Measurements from ENCODE around the gene TCF12.

TCF12 gene

GRCh38 chr15:57124036-57124435 lies 205.6 kb downstream of the TCF12 start:
- no peak overlapping the region for H3K27ac Mint-ChIP-seq
- H3K36me3 Mint-ChIP-seq (ENCODE audit: low read depth): peaks cover 50% of the 10 kb centered on the region
- H3K4me1 Mint-ChIP-seq (ENCODE audit: low read depth): peaks cover 19% of the 10 kb centered on the region
- no peaks in the 10 kb centered on the region for H3K27me3 Mint-ChIP-seq
- no peaks in the 10 kb centered on the region for H3K9me3 Mint-ChIP-seq
- no peak for DNase-seq
- H3K4me3 Mint-ChIP-seq: no peak overlapping the region

DNA sequence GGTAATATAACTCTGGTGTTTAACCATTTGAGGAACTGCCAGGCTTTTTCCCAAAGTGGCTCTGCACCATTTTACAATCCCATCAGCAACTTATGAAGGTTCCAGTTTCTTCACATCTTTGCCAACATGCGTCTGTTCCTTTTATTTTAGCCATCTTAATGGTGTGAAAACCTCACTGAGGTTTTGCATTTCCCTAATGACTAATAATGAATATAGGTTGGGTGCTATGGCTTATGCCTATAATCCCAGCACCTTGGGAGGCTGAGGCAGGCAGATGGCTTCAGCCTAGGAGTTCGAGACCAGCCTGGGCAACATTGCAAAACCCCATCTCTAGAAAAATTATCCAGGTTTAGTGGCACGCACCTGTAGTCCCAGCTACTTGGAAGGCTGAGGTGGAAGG lies 210.6 kb downstream of the TCF12 start:
- no peak overlapping the region for H3K4me3 Mint-ChIP-seq
- H3K36me3 Mint-ChIP-seq (ENCODE audit: low read depth): peaks cover 52% of the 10 kb centered on the region
- no peak overlapping the region for H3K27ac Mint-ChIP-seq
- no peaks in the 10 kb centered on the region for H3K9me3 Mint-ChIP-seq
- no peaks in the 10 kb centered on the region for H3K27me3 Mint-ChIP-seq
- H3K4me1 Mint-ChIP-seq (ENCODE audit: low read depth): peaks cover 47% of the 10 kb centered on the region
- no peak for DNase-seq

- Mint-ChIP-seq H3K27ac (peak overlapping the region; percentile 59), H3K9me3 (no peaks in the 10 kb centered on the region), H3K36me3 (ENCODE audit: low read depth) (peaks cover 38% of the 10 kb centered on the region), H3K4me3 (no peak overlapping the region), H3K27me3 (no peaks in the 10 kb centered on the region), H3K4me1 (ENCODE audit: low read depth) (peaks cover 62% of the 10 kb centered on the region)
- DNase-seq: no peak
Measured at GRCh38 chr15:57130956-57131355, 212.5 kb downstream of the TCF12 start.

- H3K27ac Mint-ChIP-seq: peak overlapping the region; percentile 71
- DNase-seq: no peak
- peaks cover 28% of the 10 kb centered on the region for H3K36me3 Mint-ChIP-seq (ENCODE audit: low read depth)
- no peak overlapping the region for H3K4me3 Mint-ChIP-seq
- no peaks in the 10 kb centered on the region for H3K27me3 Mint-ChIP-seq
- H3K9me3 Mint-ChIP-seq: no peaks in the 10 kb centered on the region
- H3K4me1 Mint-ChIP-seq (ENCODE audit: low read depth): peaks cover 66% of the 10 kb centered on the region
Measured at GRCh38 chr15:57133127-57133968, 214.9 kb downstream of the TCF12 start.

GRCh38 chr15:57134071-57134605 lies 215.7 kb downstream of the TCF12 start:
- Mint-ChIP-seq H3K27me3 (no peaks in the 10 kb centered on the region), H3K9me3 (no peaks in the 10 kb centered on the region), H3K36me3 (ENCODE audit: low read depth) (peaks cover 20% of the 10 kb centered on the region), H3K4me1 (ENCODE audit: low read depth) (peaks cover 60% of the 10 kb centered on the region), H3K27ac (no peak overlapping the region), H3K4me3 (no peak overlapping the region)
- DNase-seq: no peak

GRCh38 chr15:57134851-57135250 lies 216.4 kb downstream of the TCF12 start:
- Mint-ChIP-seq H3K27ac (no peak overlapping the region), H3K36me3 (ENCODE audit: low read depth) (peaks cover 18% of the 10 kb centered on the region), H3K4me3 (no peak overlapping the region), H3K4me1 (ENCODE audit: low read depth) (peaks cover 56% of the 10 kb centered on the region), H3K27me3 (no peaks in the 10 kb centered on the region), H3K9me3 (no peaks in the 10 kb centered on the region)
- no peak for DNase-seq

DNA sequence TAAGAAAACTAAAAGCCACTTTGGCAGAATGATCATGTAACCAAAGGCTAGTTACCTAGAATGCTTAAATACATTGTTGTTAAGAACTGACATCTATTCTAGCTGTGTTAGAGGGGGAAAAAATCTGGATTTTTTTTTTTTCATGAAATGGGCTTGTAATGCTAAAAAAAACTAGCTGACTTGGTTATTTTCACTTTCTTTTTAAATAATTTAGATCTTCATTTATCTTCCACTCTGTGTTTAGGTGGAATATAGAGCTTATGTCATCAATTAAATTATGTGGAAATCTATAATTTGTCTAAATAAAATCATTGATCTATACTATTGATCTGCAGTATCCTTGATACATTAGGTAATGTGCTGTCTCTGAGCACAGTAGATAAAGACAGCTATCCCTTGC lies 217.4 kb downstream of the TCF12 start:
- Mint-ChIP-seq H3K27me3 (no peaks in the 10 kb centered on the region), H3K36me3 (ENCODE audit: low read depth) (peaks cover 12% of the 10 kb centered on the region), H3K4me3 (no peak overlapping the region), H3K4me1 (ENCODE audit: low read depth) (peaks cover 50% of the 10 kb centered on the region), H3K27ac (no peak overlapping the region), H3K9me3 (no peaks in the 10 kb centered on the region)
- no peak for DNase-seq

- H3K27ac Mint-ChIP-seq: no peak overlapping the region
- no peaks in the 10 kb centered on the region for H3K27me3 Mint-ChIP-seq
- no peaks in the 10 kb centered on the region for H3K9me3 Mint-ChIP-seq
- H3K36me3 Mint-ChIP-seq (ENCODE audit: low read depth): peaks cover 5% of the 10 kb centered on the region
- no peak for DNase-seq
- peaks cover 26% of the 10 kb centered on the region for H3K4me1 Mint-ChIP-seq (ENCODE audit: low read depth)
- H3K4me3 Mint-ChIP-seq: no peak overlapping the region
Measured at GRCh38 chr15:57138349-57138788, 219.9 kb downstream of the TCF12 start.

DNA sequence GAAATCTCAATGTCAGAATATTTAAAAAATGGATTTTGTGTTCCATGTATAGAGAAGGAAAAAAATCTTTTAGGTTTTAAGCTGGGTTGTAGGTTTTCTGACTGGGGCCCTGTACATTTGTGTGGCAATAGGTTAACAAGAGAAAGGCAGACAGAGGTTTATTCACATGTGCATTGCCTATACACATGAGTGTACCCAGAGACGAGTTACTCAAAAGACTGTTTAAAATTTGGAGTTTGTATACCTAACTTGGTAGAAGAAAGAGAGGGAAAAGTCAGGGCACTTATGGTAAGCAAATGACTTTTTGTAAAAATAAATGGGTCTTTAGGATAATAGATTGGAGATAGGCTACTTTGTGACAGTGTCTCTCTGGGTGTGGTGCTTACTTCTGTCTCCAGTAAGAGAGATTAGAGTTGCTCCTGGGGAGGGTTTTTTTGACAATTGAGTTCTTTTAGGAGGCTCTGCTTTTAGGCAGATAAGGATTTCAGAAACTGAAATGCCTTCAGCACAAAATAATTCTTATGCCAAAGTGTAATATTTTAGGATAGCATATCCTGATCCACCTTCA lies 225.2 kb downstream of the TCF12 start:
- H3K36me3 Mint-ChIP-seq (ENCODE audit: low read depth): peaks cover 2% of the 10 kb centered on the region
- H3K27ac Mint-ChIP-seq: no peak overlapping the region
- no peak for DNase-seq
- peaks cover 4% of the 10 kb centered on the region for H3K4me1 Mint-ChIP-seq (ENCODE audit: low read depth)
- no peaks in the 10 kb centered on the region for H3K27me3 Mint-ChIP-seq
- no peak overlapping the region for H3K4me3 Mint-ChIP-seq
- H3K9me3 Mint-ChIP-seq: no peaks in the 10 kb centered on the region

GRCh38 chr15:57144448-57144847 lies 226.0 kb downstream of the TCF12 start:
- Mint-ChIP-seq H3K4me3 (no peak overlapping the region), H3K27ac (no peak overlapping the region), H3K4me1 (ENCODE audit: low read depth) (peaks cover 4% of the 10 kb centered on the region), H3K27me3 (no peaks in the 10 kb centered on the region), H3K36me3 (ENCODE audit: low read depth) (peaks cover 7% of the 10 kb centered on the region), H3K9me3 (no peaks in the 10 kb centered on the region)
- no peak for DNase-seq

DNA sequence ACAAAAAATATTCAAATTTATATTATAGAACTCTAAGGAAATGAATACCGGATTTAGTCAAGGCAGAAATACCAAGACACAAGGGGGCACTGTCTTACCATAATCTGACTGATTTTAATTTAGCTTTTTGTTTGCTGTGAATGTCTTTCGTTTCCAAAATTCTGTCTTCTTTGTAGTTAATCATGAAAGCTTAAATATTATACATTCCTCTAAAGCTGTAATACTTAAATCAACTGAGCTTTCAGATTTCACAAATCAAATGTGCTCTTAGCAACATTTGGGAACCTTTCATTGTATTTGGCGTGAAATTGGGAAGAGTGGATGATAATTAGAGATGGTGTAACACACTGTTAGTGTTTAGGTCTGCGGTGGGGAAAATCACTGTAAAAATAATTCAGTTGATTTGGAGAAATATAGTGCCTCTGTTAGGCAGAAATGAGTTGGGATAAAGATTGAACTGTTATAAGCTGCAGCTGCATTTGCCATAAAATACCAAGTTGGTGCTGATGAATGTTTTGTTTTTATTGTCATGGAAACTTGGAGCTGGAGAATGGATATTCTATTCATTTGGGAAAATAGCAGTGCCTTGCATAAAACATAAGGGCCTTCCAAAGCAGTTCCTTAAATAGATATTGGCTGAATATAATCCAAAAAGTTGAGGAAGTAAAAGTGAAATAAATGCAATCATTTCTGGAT lies 228.2 kb downstream of the TCF12 start:
- peaks cover 27% of the 10 kb centered on the region for H3K36me3 Mint-ChIP-seq (ENCODE audit: low read depth)
- H3K4me3 Mint-ChIP-seq: no peak overlapping the region
- H3K4me1 Mint-ChIP-seq (ENCODE audit: low read depth): peaks cover 4% of the 10 kb centered on the region
- DNase-seq: no peak
- H3K27ac Mint-ChIP-seq: no peak overlapping the region
- no peaks in the 10 kb centered on the region for H3K27me3 Mint-ChIP-seq
- peaks cover 8% of the 10 kb centered on the region for H3K9me3 Mint-ChIP-seq

- H3K36me3 Mint-ChIP-seq (ENCODE audit: low read depth): peaks cover 36% of the 10 kb centered on the region
- no peak for DNase-seq
- peaks cover 11% of the 10 kb centered on the region for H3K4me1 Mint-ChIP-seq (ENCODE audit: low read depth)
- no peak overlapping the region for H3K27ac Mint-ChIP-seq
- H3K4me3 Mint-ChIP-seq: no peak overlapping the region
- peaks cover 14% of the 10 kb centered on the region for H3K9me3 Mint-ChIP-seq
- no peaks in the 10 kb centered on the region for H3K27me3 Mint-ChIP-seq
Measured at GRCh38 chr15:57147621-57148020, 229.2 kb downstream of the TCF12 start.

DNA sequence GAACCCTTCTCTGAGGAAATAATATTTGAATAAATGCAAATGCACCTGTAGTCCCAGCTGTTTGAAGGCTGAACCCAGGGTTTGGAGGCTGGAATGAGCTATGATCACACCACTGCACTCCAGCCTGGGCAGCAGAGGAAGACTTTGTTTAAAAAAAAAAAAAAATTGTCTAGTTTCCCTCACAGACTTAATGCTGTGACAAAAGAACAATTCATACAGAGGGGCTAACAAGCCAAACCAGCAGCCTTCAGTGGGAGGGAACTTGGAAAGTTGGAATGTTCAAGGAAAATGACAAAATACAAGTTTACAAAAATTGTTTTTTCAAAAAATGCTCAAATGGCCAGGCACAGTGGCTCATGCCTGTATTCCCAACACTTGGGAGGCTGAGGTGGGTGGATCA lies 229.8 kb downstream of the TCF12 start:
- peaks cover 43% of the 10 kb centered on the region for H3K36me3 Mint-ChIP-seq (ENCODE audit: low read depth)
- H3K4me3 Mint-ChIP-seq: no peak overlapping the region
- no peaks in the 10 kb centered on the region for H3K27me3 Mint-ChIP-seq
- peaks cover 17% of the 10 kb centered on the region for H3K4me1 Mint-ChIP-seq (ENCODE audit: low read depth)
- no peak overlapping the region for H3K27ac Mint-ChIP-seq
- peaks cover 18% of the 10 kb centered on the region for H3K9me3 Mint-ChIP-seq
- DNase-seq: no peak

GRCh38 chr15:57149196-57149595 lies 230.8 kb downstream of the TCF12 start:
- Mint-ChIP-seq H3K36me3 (ENCODE audit: low read depth) (peaks cover 50% of the 10 kb centered on the region), H3K27ac (no peak overlapping the region), H3K4me1 (ENCODE audit: low read depth) (peaks cover 24% of the 10 kb centered on the region), H3K4me3 (no peak overlapping the region), H3K9me3 (peaks cover 21% of the 10 kb centered on the region), H3K27me3 (no peaks in the 10 kb centered on the region)
- DNase-seq: no peak
